ENCODE measurements around the gene IL9. TPM values are rescaled to one million over a fixed set of nuclear protein-coding genes. Genes with fewer than 3 reads are reported as not detected.

Gene IL9
- total RNA-seq, 1 experiment from 2014 or later = not detected

- CTCF ChIA-PET = no interaction called here
- intact Hi-C loops (cut with micrococcal nuclease; ENCODE audit: unreplicated experiment) = no loop called here
- POLR2A ChIA-PET = no interaction called here
Observed at GRCh38 chr5:135915466-135916001, 19.9 kb upstream of the IL9 start.

DNA sequence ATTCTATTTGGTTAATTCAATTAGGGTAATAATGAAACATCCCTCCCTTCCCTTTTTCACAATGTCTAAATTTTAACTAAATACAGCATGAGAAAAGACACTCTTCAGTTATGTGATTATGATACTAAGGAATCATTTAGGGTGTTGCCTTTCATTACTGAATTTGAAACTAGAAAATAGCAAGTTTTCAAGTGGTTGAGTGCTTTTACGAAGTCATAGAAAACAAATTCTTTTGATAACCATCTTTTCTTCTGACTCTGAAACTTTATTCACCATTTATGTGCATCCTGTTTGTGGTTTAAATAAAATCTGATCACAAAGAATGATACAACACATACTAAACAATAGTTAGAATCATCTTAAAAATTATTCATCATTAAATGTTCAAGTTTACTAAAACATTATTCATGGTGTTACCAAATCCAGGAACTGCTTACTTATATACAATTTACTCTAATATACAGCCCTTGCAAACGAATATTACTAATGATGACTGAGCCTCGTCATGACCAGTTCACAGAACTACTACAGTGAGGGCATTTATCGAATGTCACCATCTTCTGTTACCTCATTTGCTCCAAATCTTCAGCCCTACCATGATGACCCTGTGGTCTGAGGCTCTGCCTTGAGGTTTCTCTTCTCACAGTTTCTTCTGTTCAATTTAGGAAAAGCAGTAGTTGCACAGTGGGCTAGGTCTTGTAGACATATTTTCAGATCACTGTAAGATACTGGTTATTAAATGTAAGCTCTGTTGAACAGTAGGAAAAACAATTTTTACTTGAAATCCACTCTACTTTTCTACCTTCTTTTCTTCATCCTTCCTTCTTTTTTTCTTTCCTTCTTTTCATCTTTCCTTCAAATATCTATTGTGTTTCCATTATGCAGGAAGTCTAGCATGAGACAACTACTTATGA is 18.3 kb upstream of the IL9 start:
- in situ Hi-C loops (cut with HindIII; ENCODE audit: low pct_unique_long_range_greater_than_20kb, low sequenced_read_pairs) = no loop called here
- POLR2A ChIA-PET = no interaction called here
- Histone ChIP-seq H3K4me3 (ENCODE audit: low read depth in 2 of 2, low read length in 2 of 2) (no peak overlapping the region), H3K4me1 (ENCODE audit: control insufficient read depth, insufficient read depth, low read length) (no peaks in the 10 kb centered on the region), H3K27ac (ENCODE audit: low read length) (no peak overlapping the region), H3K27me3 (ENCODE audit: control insufficient read depth, insufficient read depth, low read length) (peaks cover 26% of the 10 kb centered on the region), H3K36me3 (ENCODE audit: control insufficient read depth, insufficient read depth, low read length) (no peaks in the 10 kb centered on the region), H3K9me3 (ENCODE audit: control insufficient read depth, insufficient read depth, low read depth, low read length) (no peaks in the 10 kb centered on the region)
- no peak for ATAC-seq
- no TSS peak for BruUV-seq (replicated peaks)
- TF ChIP-seq SIN3A (IDR thresholded peaks at IDR 0.05; ENCODE audit: borderline replicate concordance, insufficient read depth, low read depth, low read length) (no peak), TCF7L2 (IDR thresholded peaks at IDR 0.05; ENCODE audit: low read depth, low read length) (no peak), POLR2AphosphoS5 (IDR thresholded peaks at IDR 0.05; ENCODE audit: low read depth, low read length) (no peak), REST (IDR thresholded peaks at IDR 0.05; ENCODE audit: insufficient read depth in 1 of 2, low read depth in 2 of 2, low read length in 1 of 2) (no peak)
- TF ChIP-seq, protein P1, sequence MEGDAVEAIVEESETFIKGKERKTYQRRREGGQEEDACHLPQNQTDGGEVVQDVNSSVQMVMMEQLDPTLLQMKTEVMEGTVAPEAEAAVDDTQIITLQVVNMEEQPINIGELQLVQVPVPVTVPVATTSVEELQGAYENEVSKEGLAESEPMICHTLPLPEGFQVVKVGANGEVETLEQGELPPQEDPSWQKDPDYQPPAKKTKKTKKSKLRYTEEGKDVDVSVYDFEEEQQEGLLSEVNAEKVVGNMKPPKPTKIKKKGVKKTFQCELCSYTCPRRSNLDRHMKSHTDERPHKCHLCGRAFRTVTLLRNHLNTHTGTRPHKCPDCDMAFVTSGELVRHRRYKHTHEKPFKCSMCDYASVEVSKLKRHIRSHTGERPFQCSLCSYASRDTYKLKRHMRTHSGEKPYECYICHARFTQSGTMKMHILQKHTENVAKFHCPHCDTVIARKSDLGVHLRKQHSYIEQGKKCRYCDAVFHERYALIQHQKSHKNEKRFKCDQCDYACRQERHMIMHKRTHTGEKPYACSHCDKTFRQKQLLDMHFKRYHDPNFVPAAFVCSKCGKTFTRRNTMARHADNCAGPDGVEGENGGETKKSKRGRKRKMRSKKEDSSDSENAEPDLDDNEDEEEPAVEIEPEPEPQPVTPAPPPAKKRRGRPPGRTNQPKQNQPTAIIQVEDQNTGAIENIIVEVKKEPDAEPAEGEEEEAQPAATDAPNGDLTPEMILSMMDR (IDR thresholded peaks at IDR 0.05) = no peak
- CTCF ChIA-PET = no interaction called here
- no peak for DNase-seq (ENCODE audit: low read depth, low spot score)
- intact Hi-C loops (cut with micrococcal nuclease; ENCODE audit: unreplicated experiment) = no loop called here

More at GRCh38 chr5:135915466-135916001, 19.9 kb upstream of the IL9 start:
- Histone ChIP-seq H3K4me1 (ENCODE audit: control insufficient read depth, insufficient read depth, low read length) (no peaks in the 10 kb centered on the region), H3K4me3 (ENCODE audit: low read depth in 2 of 2, low read length in 2 of 2) (no peak overlapping the region), H3K9me3 (ENCODE audit: control insufficient read depth, insufficient read depth, low read depth, low read length) (no peaks in the 10 kb centered on the region), H3K27me3 (ENCODE audit: control insufficient read depth, insufficient read depth, low read length) (peaks cover 22% of the 10 kb centered on the region), H3K27ac (ENCODE audit: low read length) (no peak overlapping the region), H3K36me3 (ENCODE audit: control insufficient read depth, insufficient read depth, low read length) (no peaks in the 10 kb centered on the region)
- DNase-seq (ENCODE audit: low read depth, low spot score) = no peak
- no peak for ATAC-seq
- TF ChIP-seq, protein P1 (IDR thresholded peaks at IDR 0.05) = no peak
- TF ChIP-seq REST (IDR thresholded peaks at IDR 0.05; ENCODE audit: insufficient read depth in 1 of 2, low read depth in 2 of 2, low read length in 1 of 2) = no peak
- TF ChIP-seq POLR2AphosphoS5 (IDR thresholded peaks at IDR 0.05; ENCODE audit: low read depth, low read length) = no peak
- TF ChIP-seq TCF7L2 (IDR thresholded peaks at IDR 0.05; ENCODE audit: low read depth, low read length) = no peak
- no peak for TF ChIP-seq SIN3A (IDR thresholded peaks at IDR 0.05; ENCODE audit: borderline replicate concordance, insufficient read depth, low read depth, low read length)
- BruUV-seq (replicated peaks) = no TSS peak
- in situ Hi-C loops (cut with HindIII; ENCODE audit: low pct_unique_long_range_greater_than_20kb, low sequenced_read_pairs) = no loop called here

Data from Panc1 (cell line).